ENCODE results near the gene ZNF616.
A peak's percentile ranks its signal among the peaks of the same experiment; 100 is the strongest.

The ZNF616 gene

GRCh38 chr19:52139252-52140031, at the start of gene ZNF616:
ZNF616 (minus strand) TSS chr19:52139938; CDS start chr19:52130512, 9,426 bp downstream.
- peak; percentile 82 for DNase-seq

- DNase-seq: peak; percentile 79
These were observed 49.3 kb upstream of the ZNF616 start for GRCh38 chr19:52188822-52189734.

- no peak for DNase-seq
These were observed 47.7 kb upstream of the ZNF616 start for GRCh38 chr19:52187407-52187806.

GRCh38 chr19:52176574-52176973, 36.8 kb upstream of the ZNF616 start:
- DNase-seq: no peak

GRCh38 chr19:52172347-52172746, 32.6 kb upstream of the ZNF616 start:
- DNase-seq: no peak

GRCh38 chr19:52171321-52172169, 31.8 kb upstream of the ZNF616 start, which contains the start of gene ZNF836:
ZNF836 (minus strand) TSS chr19:52171621; CDS start chr19:52168072, 3,549 bp downstream.
- DNase-seq: no peak

GRCh38 chr19:52170863-52171320, 31.2 kb upstream of the ZNF616 start:
- DNase-seq: no peak

- no peak for DNase-seq
These were observed 30.6 kb upstream of the ZNF616 start for GRCh38 chr19:52170304-52170703.

- no peak for DNase-seq
These were observed 16.0 kb upstream of the ZNF616 start for GRCh38 chr19:52155596-52156359.

GRCh38 chr19:52148256-52148655, 8.5 kb upstream of the ZNF616 start:
- no peak for DNase-seq

- DNase-seq: no peak
These were observed 2.4 kb upstream of the ZNF616 start for GRCh38 chr19:52142001-52142595.

- DNase-seq: no peak
These were observed 1.5 kb upstream of the ZNF616 start for GRCh38 chr19:52141203-52141602.

GRCh38 chr19:52140032-52140710, 433 bp upstream of the ZNF616 start:
- no peak for DNase-seq

- DNase-seq: peak; percentile 49
These were observed 821 bp downstream of the ZNF616 start for GRCh38 chr19:52138983-52139251.

- peak; percentile 49 for DNase-seq
These were observed 1.3 kb downstream of the ZNF616 start for GRCh38 chr19:52138278-52138982.

- DNase-seq: no peak
These were observed 19.5 kb downstream of the ZNF616 start for GRCh38 chr19:52120286-52120685.

- no peak for DNase-seq
These were observed 24.1 kb downstream of the ZNF616 start for GRCh38 chr19:52115526-52116053.

GRCh38 chr19:52114691-52115090, 25.0 kb downstream of the ZNF616 start:
- DNase-seq: no peak

- no peak for DNase-seq
These were observed 27.1 kb downstream of the ZNF616 start for GRCh38 chr19:52112624-52113023.

- no peak for DNase-seq
These were observed 29.0 kb downstream of the ZNF616 start for GRCh38 chr19:52110780-52111179.

Measured in NCI-H1694 treated with DMSO at 0.1 percent for 48 hours (cell line).